ENCODE results near the gene ACTL7A.

GRCh38 chr9:108857572-108857971, 4.5 kb upstream of the ACTL7A start:
- TF ChIP-seq CTCF (IDR thresholded peaks at IDR 0.05), result no peak
- no peak for TF ChIP-seq POLR2A (IDR thresholded peaks at IDR 0.05)
